Muscle layer of colon (tissue), 2 donors: ENCODE data around the gene PRKCG.
"Not testable (repeated sequence)": the region's sequence is repeated elsewhere in the genome, so short reads cannot be mapped to it uniquely, and the experiment has no call there.

Experiments used
- H3K27ac ChIP-seq: one replicate; pipeline ENCODE4 v1.7.0; 2013; ENCODE audit warnings: low read depth, mild to moderate bottlenecking, low read length, moderate library complexity
- H3K27me3 ChIP-seq, 2 donors: one replicate each; pipeline ENCODE4 v1.7.0; 2013; ENCODE audit warnings: low read length in 2 of 2, mild to moderate bottlenecking in 2 of 2; ENCODE audit not compliant: insufficient read depth in 2 of 2, control insufficient read depth in 1 of 2
- H3K36me3 ChIP-seq: one replicate; pipeline ENCODE4 v1.7.0; 2013; ENCODE audit warnings: mild to moderate bottlenecking, low read length; ENCODE audit not compliant: insufficient read depth
- H3K4me1 ChIP-seq: one replicate; pipeline ENCODE4 v1.7.0; 2013; ENCODE audit warnings: mild to moderate bottlenecking, low read length; ENCODE audit not compliant: insufficient read depth
- H3K4me3 ChIP-seq, 2 donors: one replicate each; pipeline ENCODE4 v1.7.0; 2013; ENCODE audit warnings: low read length in 2 of 2, low read depth in 1 of 2, mild to moderate bottlenecking in 1 of 2, moderate library complexity in 1 of 2
- H3K9ac ChIP-seq: one replicate; pipeline ENCODE4 v1.7.0; 2013; ENCODE audit warnings: low read length
- H3K9me3 ChIP-seq: one replicate; pipeline ENCODE4 v1.7.0; 2013; ENCODE audit warnings: mild to moderate bottlenecking, low read length
- donor health status: abdominal sarcoma.
- donor health status: Adenocarcinoma of cecum.

PRKCG gene

DNA sequence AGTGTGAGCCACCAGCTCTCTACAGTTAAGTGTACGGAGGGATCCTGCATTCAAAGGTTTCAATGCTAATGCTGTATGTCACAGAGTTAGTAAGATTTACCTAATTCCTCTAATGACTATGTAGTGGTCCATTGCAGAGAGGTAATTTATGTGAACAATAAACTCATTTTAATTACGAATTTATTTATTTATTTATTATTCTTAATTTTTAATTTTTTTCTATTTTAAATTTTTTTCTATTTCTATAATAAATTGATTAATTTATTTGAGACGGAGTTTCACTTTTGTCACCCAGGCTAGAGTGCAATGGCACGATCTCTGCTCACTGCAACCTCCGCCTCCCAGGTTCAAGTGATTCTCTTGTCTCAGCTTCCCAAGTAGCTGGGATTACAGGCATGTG, 66.6 kb downstream of the PRKCG start:
- not testable (repeated sequence) for H3K4me3 ChIP-seq, H3K27ac ChIP-seq, H3K9me3 ChIP-seq, H3K9ac ChIP-seq, H3K36me3 ChIP-seq, H3K4me1 ChIP-seq, H3K27me3 ChIP-seq

- Histone ChIP-seq H3K27me3 (peaks cover 0 to 3% of the 10 kb centered on the region in 2 donors), H3K4me3 (no peak overlapping the region), H3K27ac (no peak overlapping the region)
Measured at GRCh38 chr19:53951436-53951835, 69.4 kb downstream of the PRKCG start.

DNA sequence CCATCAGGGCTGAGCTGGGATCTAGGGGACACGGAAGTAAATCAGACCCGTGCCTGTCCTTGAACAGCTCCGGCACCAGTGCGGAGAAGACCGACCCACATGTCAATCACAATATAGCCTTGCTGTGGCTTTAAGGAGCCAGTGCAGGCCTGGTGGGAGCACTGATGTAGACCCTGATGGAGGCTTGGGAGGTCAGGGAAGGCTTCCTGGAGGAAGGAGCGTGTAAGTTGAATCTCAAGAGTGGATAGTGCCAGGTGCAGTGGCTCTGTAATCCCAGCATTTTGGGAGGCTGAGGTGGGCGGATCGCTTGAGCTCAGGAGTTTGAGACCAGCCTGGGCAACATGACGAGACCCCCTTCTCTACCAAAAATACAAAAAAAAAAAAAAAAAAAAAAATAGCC, 70.0 kb downstream of the PRKCG start:
- Histone ChIP-seq H3K27me3 (peaks cover 0 to 5% of the 10 kb centered on the region in 2 donors), H3K9ac (no peak overlapping the region), H3K27ac (no peak overlapping the region), H3K9me3 (no peaks in the 10 kb centered on the region), H3K4me1 (no peaks in the 10 kb centered on the region), H3K4me3 (no peak overlapping the region), H3K36me3 (no peaks in the 10 kb centered on the region)

More at GRCh38 chr19:53951436-53951835, 69.4 kb downstream of the PRKCG start:
- Histone ChIP-seq H3K36me3 (no peaks in the 10 kb centered on the region), H3K4me1 (no peaks in the 10 kb centered on the region), H3K9ac (no peak overlapping the region), H3K9me3 (no peaks in the 10 kb centered on the region)

- H3K27ac ChIP-seq: no peak overlapping the region
- H3K27me3 ChIP-seq: peaks cover 8 to 14% of the 10 kb centered on the region in 2 donors
- no peaks in the 10 kb centered on the region for H3K9me3 ChIP-seq
- no peak overlapping the region for H3K9ac ChIP-seq
- H3K4me1 ChIP-seq: no peaks in the 10 kb centered on the region
- no peaks in the 10 kb centered on the region for H3K36me3 ChIP-seq
- no peak overlapping the region for H3K4me3 ChIP-seq
Measured at GRCh38 chr19:53953383-53953782, 71.4 kb downstream of the PRKCG start.
